Measurements from ENCODE around the gene NABP2. TPM values are rescaled to one million over a fixed set of nuclear protein-coding genes. Genes with fewer than 3 reads are reported as not detected.

Gene NABP2
- total RNA-seq, 1 donor from 2014 or later = 27.9 TPM

DNA sequence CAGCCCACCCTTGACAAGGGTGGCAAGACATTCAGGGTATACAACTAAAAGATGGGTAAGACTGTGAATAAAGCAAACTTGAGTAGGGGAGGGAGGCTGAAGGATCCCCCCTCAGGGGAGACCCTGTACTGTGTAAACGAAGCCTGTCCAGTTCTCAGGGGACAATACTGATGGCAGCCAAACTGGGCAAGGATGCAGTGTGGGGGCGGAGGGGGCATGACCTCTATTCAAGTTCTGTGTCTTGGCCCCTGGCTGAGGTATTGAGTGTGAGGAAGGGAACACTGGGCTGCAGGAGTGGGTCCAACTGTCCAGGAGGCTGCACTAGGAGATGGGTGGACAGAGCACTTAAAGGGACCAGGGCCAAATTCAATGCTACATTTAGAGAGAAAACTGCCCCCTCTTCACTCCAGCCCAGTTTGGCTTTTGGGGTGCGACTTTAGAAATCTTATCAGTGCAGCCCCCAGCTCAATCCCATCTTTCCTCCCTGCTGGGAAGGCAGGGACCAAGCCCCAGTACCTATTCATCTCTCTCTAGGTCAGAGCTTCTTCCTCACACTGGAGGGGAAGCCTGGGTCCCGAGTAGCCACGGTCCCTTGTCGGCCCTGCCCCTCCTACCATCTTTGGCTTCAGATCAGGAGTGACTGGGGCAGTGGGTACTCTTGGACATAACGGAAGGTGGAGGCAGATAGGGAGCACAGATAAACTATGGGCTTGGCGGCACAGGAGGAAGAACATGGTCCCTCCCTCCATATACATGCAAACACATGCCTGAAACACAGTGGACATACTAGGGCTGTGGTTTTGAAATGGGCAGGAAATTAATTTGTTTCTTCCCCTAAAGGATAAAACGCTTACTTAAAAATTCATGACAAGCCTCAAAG lies 17.5 kb downstream of the NABP2 start:
- Mint-ChIP-seq H3K27me3 (ENCODE audit: insufficient read depth, low read depth) (peaks cover 2% of the 10 kb centered on the region), H3K9me3 (no peaks in the 10 kb centered on the region), H3K27ac (no peak overlapping the region), H3K4me1 (peaks cover 8% of the 10 kb centered on the region), H3K4me3 (peak overlapping the region; percentile 21), H3K36me3 (peaks cover 32% of the 10 kb centered on the region)
- peaks cover 8% of the 10 kb centered on the region for H4K20me1 ChIP-seq (ENCODE audit: low read depth)
- H3K27ac ChIP-seq = no peak overlapping the region
- no peak overlapping the region for H3K4me2 ChIP-seq
- TF ChIP-seq EZH2phosphoT487 (IDR thresholded peaks at IDR 0.05) = no peak
- TF ChIP-seq, protein P1, sequence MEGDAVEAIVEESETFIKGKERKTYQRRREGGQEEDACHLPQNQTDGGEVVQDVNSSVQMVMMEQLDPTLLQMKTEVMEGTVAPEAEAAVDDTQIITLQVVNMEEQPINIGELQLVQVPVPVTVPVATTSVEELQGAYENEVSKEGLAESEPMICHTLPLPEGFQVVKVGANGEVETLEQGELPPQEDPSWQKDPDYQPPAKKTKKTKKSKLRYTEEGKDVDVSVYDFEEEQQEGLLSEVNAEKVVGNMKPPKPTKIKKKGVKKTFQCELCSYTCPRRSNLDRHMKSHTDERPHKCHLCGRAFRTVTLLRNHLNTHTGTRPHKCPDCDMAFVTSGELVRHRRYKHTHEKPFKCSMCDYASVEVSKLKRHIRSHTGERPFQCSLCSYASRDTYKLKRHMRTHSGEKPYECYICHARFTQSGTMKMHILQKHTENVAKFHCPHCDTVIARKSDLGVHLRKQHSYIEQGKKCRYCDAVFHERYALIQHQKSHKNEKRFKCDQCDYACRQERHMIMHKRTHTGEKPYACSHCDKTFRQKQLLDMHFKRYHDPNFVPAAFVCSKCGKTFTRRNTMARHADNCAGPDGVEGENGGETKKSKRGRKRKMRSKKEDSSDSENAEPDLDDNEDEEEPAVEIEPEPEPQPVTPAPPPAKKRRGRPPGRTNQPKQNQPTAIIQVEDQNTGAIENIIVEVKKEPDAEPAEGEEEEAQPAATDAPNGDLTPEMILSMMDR (IDR thresholded peaks at IDR 0.05) = no peak
- no peak for TF ChIP-seq EZH2 (IDR thresholded peaks at IDR 0.05)
- no peaks in the 10 kb centered on the region for H3F3A ChIP-seq (ENCODE audit: low read depth)
- DNase-seq (ENCODE audit: low spot score) = no peak
- H3K4me3 ChIP-seq = no peak overlapping the region
- H2AFZ ChIP-seq (replicated peaks) = no peak overlapping the region
- no peak overlapping the region for H3K9ac ChIP-seq
- no peaks in the 10 kb centered on the region for H3K27me3 ChIP-seq
- H3K4me1 ChIP-seq = no peaks in the 10 kb centered on the region
- H3K36me3 ChIP-seq = peaks cover 3% of the 10 kb centered on the region
- H3K9me3 ChIP-seq (ENCODE audit: low read depth) = no peaks in the 10 kb centered on the region
- no peaks in the 10 kb centered on the region for H3K79me2 ChIP-seq (ENCODE audit: low read depth)

DNA sequence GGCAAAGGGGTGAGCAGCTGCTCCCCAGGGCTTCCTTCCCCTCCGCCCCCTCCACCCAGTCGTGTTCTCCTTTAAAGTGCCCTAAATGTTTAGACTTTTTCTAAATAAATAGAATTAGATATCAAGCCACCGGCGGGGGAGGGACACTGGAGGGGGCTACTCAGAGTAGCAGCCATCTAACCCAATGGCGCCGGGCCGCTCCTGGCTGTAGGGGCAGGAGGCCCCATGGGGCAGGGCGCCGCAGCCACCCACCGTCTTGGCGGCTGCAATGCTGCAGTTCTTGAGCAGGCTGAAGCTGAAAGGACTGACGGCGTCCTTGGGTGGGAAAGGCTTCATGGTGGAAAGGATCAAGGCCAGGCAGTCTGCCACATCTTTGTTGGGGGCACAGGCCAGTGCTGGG lies 18.8 kb downstream of the NABP2 start:
- no peaks in the 10 kb centered on the region for H3F3A ChIP-seq (ENCODE audit: low read depth)

DNA sequence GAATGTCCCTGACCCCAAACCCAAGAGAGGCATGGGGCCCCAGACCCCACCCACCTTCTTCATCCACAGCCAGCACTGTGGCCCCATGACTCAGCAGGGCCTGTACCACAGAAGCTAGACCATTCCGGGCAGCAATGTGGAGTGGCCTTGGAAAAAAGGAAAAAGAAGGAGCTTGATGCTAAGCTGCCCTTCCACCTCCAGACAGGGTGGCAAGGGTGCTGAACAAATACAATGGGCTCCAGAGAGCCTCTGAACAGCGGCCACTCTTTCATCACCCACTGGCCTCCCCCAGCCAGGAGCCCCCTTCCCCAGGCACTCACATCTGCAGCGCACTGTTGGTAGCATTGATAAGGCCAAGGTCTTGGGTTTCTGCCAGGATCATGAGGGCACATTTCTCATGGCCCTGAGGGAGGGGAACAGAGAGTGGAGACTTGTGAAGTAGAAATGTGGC lies 19.6 kb downstream of the NABP2 start:
- Histone ChIP-seq H3F3A (ENCODE audit: low read depth) (no peaks in the 10 kb centered on the region), H2AFZ (replicated peaks) (no peak overlapping the region), H3K4me3 (no peak overlapping the region), H3K4me2 (no peak overlapping the region), H4K20me1 (ENCODE audit: low read depth) (peaks cover 6% of the 10 kb centered on the region), H3K9me3 (ENCODE audit: low read depth) (no peaks in the 10 kb centered on the region), H3K79me2 (ENCODE audit: low read depth) (no peaks in the 10 kb centered on the region), H3K27me3 (no peaks in the 10 kb centered on the region), H3K36me3 (peaks cover 3% of the 10 kb centered on the region), H3K9ac (no peak overlapping the region), H3K4me1 (no peaks in the 10 kb centered on the region), H3K27ac (no peak overlapping the region)
- Mint-ChIP-seq H3K27ac (no peak overlapping the region), H3K27me3 (ENCODE audit: insufficient read depth, low read depth) (peaks cover 2% of the 10 kb centered on the region), H3K4me3 (no peak overlapping the region), H3K4me1 (peaks cover 8% of the 10 kb centered on the region), H3K36me3 (peaks cover 37% of the 10 kb centered on the region), H3K9me3 (no peaks in the 10 kb centered on the region)
- TF ChIP-seq EZH2phosphoT487 (IDR thresholded peaks at IDR 0.05) (no peak), EZH2 (IDR thresholded peaks at IDR 0.05) (no peak)
- TF ChIP-seq, protein P1 (IDR thresholded peaks at IDR 0.05) = no peak
- no peak for DNase-seq (ENCODE audit: low spot score)

More for the DNA sequence above, 18.8 kb downstream of the NABP2 start:
- peaks cover 3% of the 10 kb centered on the region for H3K36me3 ChIP-seq
- H3K9ac ChIP-seq = no peak overlapping the region
- no peak overlapping the region for H3K27ac Mint-ChIP-seq
- no peak overlapping the region for H3K27ac ChIP-seq
- no peaks in the 10 kb centered on the region for H3K4me1 ChIP-seq
- peaks cover 2% of the 10 kb centered on the region for H3K27me3 Mint-ChIP-seq (ENCODE audit: insufficient read depth, low read depth)
- H3K27me3 ChIP-seq = no peaks in the 10 kb centered on the region
- no peak overlapping the region for H3K4me2 ChIP-seq
- H3K4me1 Mint-ChIP-seq = peaks cover 8% of the 10 kb centered on the region
- H3K79me2 ChIP-seq (ENCODE audit: low read depth) = no peaks in the 10 kb centered on the region
- no peaks in the 10 kb centered on the region for H3K9me3 Mint-ChIP-seq
- DNase-seq (ENCODE audit: low spot score) = no peak
- H3K4me3 Mint-ChIP-seq = no peak overlapping the region
- H4K20me1 ChIP-seq (ENCODE audit: low read depth) = peaks cover 8% of the 10 kb centered on the region
- no peak overlapping the region for H2AFZ ChIP-seq (replicated peaks)
- TF ChIP-seq, protein P1 (IDR thresholded peaks at IDR 0.05) = no peak
- TF ChIP-seq EZH2phosphoT487 (IDR thresholded peaks at IDR 0.05) = no peak
- TF ChIP-seq EZH2 (IDR thresholded peaks at IDR 0.05) = no peak
- H3K4me3 ChIP-seq = no peak overlapping the region
- peaks cover 37% of the 10 kb centered on the region for H3K36me3 Mint-ChIP-seq
- H3K9me3 ChIP-seq (ENCODE audit: low read depth) = no peaks in the 10 kb centered on the region
